IPS-18a (cell line): Measurements from ENCODE around the gene BCL2L1.

Source experiments
- H3K27ac ChIP-seq: one replicate; pipeline ENCODE4 v1.5.1; 2013; ENCODE audit warnings: low read length
- H3K27me3 ChIP-seq: one replicate; pipeline ENCODE4 v1.6.1; 2013; ENCODE audit warnings: mild to moderate bottlenecking, low read length; ENCODE audit not compliant: control insufficient read depth, insufficient read depth
- H3K36me3 ChIP-seq: one replicate; pipeline ENCODE4 v1.6.1; 2013; ENCODE audit warnings: low read depth, low read length; ENCODE audit not compliant: control insufficient read depth
- H3K4me1 ChIP-seq: one replicate; pipeline ENCODE4 v1.6.1; 2013; ENCODE audit warnings: low read depth, low read length; ENCODE audit not compliant: control insufficient read depth
- H3K4me3 ChIP-seq: one replicate; pipeline ENCODE4 v1.5.1; 2013; ENCODE audit warnings: low read length
- H3K9ac ChIP-seq: one replicate; pipeline ENCODE4 v1.6.1; 2013; ENCODE audit warnings: mild to moderate bottlenecking, low read length, moderate library complexity
- H3K9me3 ChIP-seq: one replicate; pipeline ENCODE4 v1.6.1; 2013; ENCODE audit warnings: low read depth, low read length; ENCODE audit not compliant: control insufficient read depth

The BCL2L1 gene

DNA sequence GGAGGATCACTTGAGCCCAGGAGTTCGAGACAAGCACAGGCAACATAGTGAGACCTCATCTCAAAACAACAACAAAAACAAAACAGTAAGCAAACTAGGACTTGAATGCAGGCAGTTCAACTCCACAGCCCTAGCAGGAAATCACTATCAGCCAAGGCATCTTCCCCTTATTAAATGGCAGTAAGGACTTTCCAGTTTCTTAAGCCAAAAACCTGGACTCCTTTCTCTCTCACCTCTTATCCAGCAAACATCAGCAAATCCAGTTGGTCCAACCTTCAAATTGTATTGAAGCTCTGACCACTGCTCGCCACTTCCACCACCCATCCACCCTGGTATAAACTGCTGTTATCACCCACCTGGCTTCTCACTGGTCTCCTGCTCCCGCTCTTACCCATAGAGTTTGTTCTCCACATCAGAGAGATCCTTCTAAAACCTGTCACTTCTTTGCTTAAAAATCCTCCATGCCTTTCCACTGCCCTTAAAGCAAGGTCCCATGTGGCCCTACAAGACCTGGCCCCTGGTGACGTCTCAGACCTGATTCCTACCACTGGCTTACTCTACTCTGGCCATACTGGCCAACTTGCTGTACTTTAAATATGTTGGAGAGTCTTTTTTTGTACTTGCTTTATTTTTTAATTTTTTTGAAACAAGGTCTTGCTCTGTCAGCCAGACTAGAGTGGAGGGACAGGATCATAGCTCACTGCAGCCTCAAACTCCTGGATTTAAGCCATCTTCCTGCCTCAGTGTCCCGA lies 27.6 kb downstream of the BCL2L1 start:
- Histone ChIP-seq H3K9me3 (no peaks in the 10 kb centered on the region), H3K4me1 (peaks cover 21% of the 10 kb centered on the region), H3K27me3 (no peaks in the 10 kb centered on the region), H3K27ac (no peak overlapping the region), H3K36me3 (peaks cover 6% of the 10 kb centered on the region), H3K4me3 (no peak overlapping the region), H3K9ac (no peak overlapping the region)

DNA sequence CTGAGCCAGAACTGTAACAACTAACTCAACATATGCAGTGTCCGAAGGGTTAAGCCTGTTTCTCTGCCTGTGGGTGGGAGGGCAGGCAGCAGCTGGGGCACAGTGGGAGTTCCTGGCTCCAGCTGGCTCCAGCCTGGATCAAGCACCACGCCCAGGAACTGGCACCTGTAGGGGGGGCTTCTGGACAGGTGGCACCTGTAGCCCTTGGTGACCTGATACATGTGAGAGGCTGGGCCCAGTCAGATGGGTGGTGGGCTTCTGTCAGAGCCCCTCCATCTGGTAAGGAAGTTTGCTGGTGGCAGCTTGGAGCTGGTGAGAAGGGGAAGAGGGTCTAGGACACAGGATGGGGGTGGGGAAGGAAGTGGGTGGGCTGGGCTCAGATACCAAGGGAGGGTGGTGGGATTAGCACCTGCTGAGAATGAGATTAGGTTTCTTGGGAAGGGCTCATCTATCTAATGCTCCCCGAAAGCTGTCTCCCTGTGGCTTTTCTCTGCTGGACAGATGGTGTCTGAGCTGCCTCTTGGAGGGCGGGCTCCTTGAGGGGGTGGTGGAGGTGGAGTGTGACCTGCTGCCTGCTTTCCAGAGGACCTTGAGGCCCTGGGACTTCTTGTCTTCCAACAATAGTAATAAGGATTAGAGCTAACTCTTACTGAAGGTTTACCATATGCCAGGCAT lies 28.5 kb downstream of the BCL2L1 start:
- Histone ChIP-seq H3K36me3 (no peaks in the 10 kb centered on the region), H3K27me3 (no peaks in the 10 kb centered on the region), H3K4me1 (peaks cover 21% of the 10 kb centered on the region), H3K9ac (no peak overlapping the region), H3K27ac (no peak overlapping the region), H3K4me3 (no peak overlapping the region), H3K9me3 (no peaks in the 10 kb centered on the region)

DNA sequence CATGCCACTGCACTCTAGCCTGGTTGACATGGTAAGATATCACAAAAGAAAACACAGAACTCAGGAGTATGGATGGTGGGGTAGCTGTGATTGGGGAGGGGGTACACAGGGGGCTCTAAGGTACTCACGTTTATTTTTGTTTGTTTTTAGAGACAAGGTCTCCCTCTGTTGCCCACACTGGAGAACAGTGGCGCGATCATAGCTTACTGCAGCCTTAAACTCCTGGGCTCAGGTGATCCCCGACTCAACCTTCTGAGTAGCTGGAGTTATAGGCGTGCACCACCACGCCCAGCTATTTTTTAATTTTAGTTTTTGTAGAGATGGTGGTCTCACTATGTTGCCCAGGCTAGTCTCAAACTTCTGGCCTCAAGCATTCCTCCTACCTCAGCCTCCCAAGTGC lies 29.3 kb downstream of the BCL2L1 start:
- Histone ChIP-seq H3K27me3 (no peaks in the 10 kb centered on the region), H3K9me3 (no peaks in the 10 kb centered on the region), H3K4me3 (no peak overlapping the region), H3K4me1 (peaks cover 21% of the 10 kb centered on the region), H3K9ac (no peak overlapping the region), H3K36me3 (no peaks in the 10 kb centered on the region), H3K27ac (no peak overlapping the region)

DNA sequence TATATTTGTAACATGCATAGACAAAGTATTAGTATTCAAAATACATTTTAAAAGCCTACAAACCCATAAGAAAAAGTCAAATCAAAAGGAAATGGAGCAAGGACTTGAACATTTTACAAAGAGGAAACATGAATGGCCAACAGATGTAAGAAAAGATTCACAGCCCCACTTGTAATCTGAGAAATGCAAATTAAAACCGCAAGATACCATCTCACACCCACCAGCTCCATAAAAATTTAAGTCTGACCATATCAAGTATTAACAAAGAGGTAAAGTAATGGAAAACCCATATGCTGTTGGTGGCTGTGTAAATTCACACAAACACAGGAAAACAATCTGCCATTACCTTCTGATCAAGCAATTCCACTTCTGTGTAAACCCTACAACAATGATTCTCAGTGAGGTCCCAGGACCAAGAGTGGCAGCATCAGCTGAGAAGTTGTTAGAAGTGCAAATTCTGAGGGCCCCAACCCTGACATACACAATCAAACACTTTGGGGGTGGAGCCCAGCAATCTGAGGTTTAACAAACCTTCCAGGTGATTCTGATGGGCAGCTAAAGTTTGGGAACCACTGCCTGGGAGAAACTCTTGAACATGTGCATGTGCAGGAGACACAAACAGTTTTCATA lies 30.9 kb downstream of the BCL2L1 start:
- H3K4me3 ChIP-seq = no peak overlapping the region
- peaks cover 21% of the 10 kb centered on the region for H3K4me1 ChIP-seq
- H3K9ac ChIP-seq = no peak overlapping the region
- H3K9me3 ChIP-seq = no peaks in the 10 kb centered on the region
- no peak overlapping the region for H3K27ac ChIP-seq
- peaks cover 4% of the 10 kb centered on the region for H3K36me3 ChIP-seq
- no peaks in the 10 kb centered on the region for H3K27me3 ChIP-seq

DNA sequence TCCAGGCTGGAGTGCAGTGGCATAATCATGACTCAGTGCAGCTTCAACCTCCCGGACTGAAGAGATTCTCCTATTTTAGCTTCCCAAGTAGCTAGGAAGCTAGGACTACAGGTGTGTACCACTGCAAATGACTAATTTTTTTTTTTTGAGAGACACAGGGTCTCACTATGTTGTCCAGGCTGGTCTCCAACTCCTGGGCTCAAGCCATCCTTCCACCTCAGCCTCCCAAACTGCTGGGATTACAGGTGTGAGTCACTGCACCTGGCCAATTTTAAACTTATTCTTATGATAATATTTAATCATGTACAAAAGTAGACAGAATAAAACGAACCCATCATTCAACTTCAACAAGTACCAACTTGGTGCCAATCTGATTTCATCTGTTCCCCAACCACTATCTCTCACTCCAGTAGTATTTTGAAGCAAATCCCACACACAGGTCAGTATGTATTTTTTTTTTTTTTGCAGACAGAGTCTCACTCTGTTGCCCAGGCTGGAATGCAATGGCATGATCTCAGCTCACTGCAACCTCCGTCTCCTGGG lies 32.5 kb downstream of the BCL2L1 start:
- Histone ChIP-seq H3K27me3 (no peaks in the 10 kb centered on the region), H3K27ac (no peak overlapping the region), H3K9ac (no peak overlapping the region), H3K36me3 (peaks cover 7% of the 10 kb centered on the region), H3K9me3 (no peaks in the 10 kb centered on the region), H3K4me3 (no peak overlapping the region), H3K4me1 (peaks cover 21% of the 10 kb centered on the region)

DNA sequence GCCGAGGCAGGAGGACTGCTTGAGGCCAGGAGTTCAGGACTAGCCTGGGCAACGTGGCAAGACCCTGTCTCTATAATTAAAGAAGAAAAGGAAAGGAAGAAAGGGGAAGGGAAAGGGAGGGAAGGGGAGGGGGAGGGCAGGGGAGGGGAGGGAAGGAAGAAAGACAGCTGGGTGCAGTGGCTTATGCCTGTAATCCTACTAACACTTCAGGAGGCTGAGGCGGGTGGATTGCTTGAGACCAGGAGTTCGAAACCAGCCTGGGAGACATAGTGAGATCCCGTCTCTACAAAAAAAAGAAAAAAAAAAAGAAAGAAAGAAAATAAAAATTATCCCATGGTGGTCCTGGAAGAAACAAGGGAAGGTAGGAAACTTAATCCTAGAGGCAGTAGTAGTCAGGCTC lies 33.5 kb downstream of the BCL2L1 start:
- Histone ChIP-seq H3K27ac (no peak overlapping the region), H3K27me3 (no peaks in the 10 kb centered on the region), H3K36me3 (peaks cover 7% of the 10 kb centered on the region), H3K9me3 (no peaks in the 10 kb centered on the region), H3K4me1 (peaks cover 15% of the 10 kb centered on the region), H3K9ac (no peak overlapping the region), H3K4me3 (no peak overlapping the region)

DNA sequence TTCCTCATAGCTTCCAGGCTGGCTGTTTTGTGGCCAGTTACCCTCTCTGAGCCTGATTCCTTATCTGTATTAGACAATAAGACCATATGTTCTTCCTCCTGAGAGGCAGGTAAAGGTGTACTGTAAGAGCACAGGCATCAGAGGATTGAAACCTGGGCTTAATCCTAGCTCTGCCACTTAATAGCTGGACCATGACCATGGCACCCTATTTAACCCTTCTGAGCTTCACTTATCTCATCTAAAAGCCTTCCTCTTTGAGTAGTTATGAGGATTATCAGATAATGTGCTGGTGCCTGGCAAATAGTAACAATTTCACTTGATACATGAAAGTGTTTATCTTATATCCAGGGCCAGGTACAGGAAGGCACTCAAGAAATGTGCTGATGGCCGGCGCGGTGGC lies 34.9 kb downstream of the BCL2L1 start:
- H3K9ac ChIP-seq = no peak overlapping the region
- H3K27me3 ChIP-seq = no peaks in the 10 kb centered on the region
- no peak overlapping the region for H3K4me3 ChIP-seq
- no peak overlapping the region for H3K27ac ChIP-seq
- peaks cover 7% of the 10 kb centered on the region for H3K4me1 ChIP-seq
- peaks cover 7% of the 10 kb centered on the region for H3K36me3 ChIP-seq
- no peaks in the 10 kb centered on the region for H3K9me3 ChIP-seq

DNA sequence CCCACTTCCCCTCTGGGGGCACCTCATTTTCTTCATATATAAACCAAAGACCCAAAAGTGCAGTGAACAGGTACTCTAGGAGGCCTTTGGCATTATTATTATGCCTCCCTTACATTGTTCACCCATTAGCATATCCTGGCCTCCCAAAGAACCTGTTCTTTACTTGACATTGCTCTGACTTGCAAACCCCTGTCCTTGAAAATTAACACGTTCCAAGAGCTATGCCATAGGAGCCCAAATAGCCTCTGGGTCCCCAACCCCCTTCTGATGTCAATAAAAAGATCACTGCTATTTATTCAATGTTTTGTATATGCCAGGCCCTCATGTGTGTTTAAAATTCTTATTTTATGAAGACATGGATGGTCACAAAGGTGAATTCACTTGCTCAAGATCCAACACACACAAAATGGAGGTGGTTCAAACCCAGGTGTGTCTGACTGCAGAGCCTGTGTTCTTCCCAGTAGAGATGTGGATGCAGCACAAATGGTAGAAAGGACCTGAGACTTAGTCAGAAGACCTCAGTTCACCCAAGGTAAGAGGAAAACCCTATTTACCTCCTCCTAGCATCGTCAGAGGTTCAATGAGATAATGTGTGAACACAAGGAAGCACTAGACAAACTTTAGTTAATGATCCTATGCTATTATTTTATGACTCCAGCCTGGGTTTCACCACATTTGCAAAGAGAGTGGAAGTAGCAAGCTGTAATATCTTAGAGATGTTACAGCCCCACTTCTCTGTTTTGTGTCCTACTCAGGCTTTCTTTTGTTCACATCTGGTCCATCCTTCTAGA lies 36.6 kb downstream of the BCL2L1 start:
- H3K27me3 ChIP-seq = no peaks in the 10 kb centered on the region
- peaks cover 7% of the 10 kb centered on the region for H3K36me3 ChIP-seq
- H3K4me3 ChIP-seq = no peak overlapping the region
- no peaks in the 10 kb centered on the region for H3K4me1 ChIP-seq
- no peak overlapping the region for H3K9ac ChIP-seq
- H3K27ac ChIP-seq = no peak overlapping the region
- H3K9me3 ChIP-seq = no peaks in the 10 kb centered on the region

DNA sequence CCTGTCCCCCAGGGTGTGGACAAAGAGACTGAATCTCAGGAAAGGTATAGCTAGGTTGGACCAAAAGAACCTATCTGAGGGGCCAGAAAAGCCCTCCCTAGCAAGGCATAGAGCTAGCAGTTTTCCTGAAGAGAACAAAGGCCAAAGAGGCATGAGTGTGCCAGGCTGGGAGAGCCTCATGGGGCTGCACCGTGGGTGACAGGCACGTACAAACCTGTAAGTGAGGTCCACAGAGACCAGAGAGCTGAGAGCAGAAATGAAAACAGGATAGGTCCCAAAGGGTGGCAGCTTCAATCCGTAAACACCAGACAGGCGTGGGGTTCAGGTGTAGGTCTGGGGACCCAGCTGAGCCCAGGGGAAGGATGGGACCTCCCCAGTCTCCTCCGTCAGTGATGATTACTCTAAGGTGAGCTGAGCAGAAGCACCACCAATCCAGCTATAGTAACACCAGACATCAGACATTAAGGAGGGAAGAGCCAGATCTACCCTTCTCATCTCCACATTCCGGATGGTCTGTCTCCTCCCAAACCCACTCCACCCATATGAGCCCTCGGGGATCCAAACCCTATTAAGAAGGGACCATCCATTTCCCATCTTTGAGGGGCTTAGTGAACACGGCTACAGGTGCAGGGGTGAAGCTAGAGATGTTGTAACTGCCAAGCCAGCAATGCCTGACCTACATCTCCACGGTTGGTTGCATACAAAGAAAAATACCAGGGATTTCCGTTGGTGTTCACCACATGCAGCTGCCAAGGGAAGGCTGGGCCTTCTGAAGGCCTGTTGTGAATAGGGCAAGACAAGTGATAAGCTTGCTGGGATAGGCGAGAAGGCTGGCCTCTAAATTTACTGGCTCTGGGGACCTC lies 38.3 kb downstream of the BCL2L1 start:
- Histone ChIP-seq H3K4me3 (no peak overlapping the region), H3K27me3 (no peaks in the 10 kb centered on the region), H3K36me3 (peaks cover 7% of the 10 kb centered on the region), H3K4me1 (no peaks in the 10 kb centered on the region), H3K9me3 (no peaks in the 10 kb centered on the region), H3K27ac (no peak overlapping the region), H3K9ac (no peak overlapping the region)

DNA sequence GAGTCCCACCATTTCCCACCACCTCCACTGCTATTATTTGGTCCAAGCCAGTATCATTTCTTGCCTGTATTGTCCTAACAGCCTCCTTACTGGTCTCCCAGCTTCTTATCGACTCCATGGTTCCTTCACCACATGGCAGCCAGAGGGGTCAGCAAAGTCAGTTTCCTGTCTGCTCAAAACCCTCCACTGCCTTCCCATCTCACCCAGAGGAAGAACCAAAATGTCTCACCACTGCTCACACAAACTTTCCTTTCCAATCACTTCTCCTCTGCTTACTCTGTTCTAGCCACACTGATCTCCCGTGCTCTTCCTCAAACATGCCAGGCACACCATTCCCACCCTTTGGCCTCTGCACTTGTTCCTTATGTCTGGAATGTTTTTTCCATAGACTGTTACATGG lies 39.7 kb downstream of the BCL2L1 start:
- peaks cover 7% of the 10 kb centered on the region for H3K36me3 ChIP-seq
- no peak overlapping the region for H3K27ac ChIP-seq
- H3K9me3 ChIP-seq = no peaks in the 10 kb centered on the region
- H3K9ac ChIP-seq = no peak overlapping the region
- H3K4me3 ChIP-seq = no peak overlapping the region
- H3K4me1 ChIP-seq = peaks cover 5% of the 10 kb centered on the region
- H3K27me3 ChIP-seq = no peaks in the 10 kb centered on the region
